Anterior cingulate cortex (tissue), 58 donors: ENCODE results near the gene MOK.

Source experiments
- DNase-seq, 58 donors: peaks; one replicate each; lab custom pipeline; 2025; lab: John Stamatoyannopoulos, UW

Gene MOK

DNA sequence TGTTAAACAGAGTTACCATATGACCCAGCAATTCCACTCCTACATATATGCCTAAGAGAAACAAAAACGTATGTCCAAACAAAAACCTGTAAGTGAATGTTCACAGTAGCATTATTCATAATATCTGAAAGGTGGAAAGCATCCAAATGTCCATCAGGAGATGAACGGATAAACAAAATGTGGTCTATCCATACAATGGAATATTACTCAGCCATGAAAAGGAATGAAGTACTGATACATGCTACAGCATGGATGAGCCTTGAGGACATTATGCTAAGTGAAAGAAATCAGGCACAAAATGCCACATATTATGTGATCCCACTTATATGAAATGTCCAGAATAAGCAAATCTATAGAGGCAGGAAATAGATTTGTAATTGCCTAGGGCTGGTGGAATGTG is 16.8 kb downstream of the MOK start:
- DNase-seq, result no peak

DNA sequence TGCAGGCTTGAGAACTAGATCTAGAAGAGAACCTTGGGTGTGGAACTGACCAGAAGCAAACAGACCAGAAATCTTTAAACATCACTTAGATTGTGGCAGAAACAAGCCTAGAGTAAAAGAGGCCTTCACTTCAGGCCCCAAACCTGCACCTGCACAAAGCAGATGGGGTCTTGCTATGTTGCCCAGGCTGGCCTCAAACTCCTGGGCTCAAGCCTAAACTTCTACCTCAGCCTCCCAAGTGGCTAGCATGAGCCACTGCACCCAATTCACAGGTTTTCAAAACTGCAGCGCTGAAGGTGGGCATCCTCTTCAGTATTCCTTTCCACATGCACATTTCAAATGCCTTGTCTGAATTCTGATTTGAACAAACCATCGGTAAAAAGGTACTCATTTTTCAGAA is 19.9 kb downstream of the MOK start:
- no peak for DNase-seq

- DNase-seq, result no peak
Observed at GRCh38 chr14:102283631-102284129, 21.3 kb downstream of the MOK start.

GRCh38 chr14:102282751-102283465 is 22.1 kb downstream of the MOK start:
- no peak for DNase-seq

DNA sequence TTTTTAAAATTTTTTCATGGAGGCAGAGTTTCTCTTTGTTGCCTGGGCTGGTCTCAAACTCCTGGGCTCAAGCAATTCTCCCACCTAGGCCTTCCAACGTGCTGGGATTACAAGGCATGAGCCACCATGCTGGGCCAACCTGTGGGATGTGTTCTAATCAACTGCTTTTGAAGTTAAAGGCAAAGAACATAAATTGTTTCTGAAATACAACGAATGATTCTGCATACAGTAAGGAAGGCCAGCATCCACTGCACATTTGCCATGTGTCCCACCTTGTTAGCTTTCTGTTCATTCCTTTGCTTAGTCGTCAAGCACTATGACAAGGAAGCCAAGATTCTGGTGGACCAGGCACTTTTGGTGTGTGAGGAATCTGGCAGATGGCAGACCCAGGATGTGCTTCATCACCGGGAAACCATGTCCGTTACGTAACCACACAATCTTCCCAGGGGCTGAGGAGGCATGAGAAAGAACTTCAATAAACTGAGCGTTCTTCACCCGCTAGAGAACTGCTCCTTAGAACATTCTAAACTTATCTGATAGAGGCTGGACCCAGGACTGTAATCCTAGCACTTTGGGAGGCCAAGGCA is 24.5 kb downstream of the MOK start:
- no peak for DNase-seq

- DNase-seq, result no peak
Observed at GRCh38 chr14:102279688-102280348, 25.1 kb downstream of the MOK start.

GRCh38 chr14:102279282-102279681 is 25.7 kb downstream of the MOK start:
- DNase-seq, result no peak

DNA sequence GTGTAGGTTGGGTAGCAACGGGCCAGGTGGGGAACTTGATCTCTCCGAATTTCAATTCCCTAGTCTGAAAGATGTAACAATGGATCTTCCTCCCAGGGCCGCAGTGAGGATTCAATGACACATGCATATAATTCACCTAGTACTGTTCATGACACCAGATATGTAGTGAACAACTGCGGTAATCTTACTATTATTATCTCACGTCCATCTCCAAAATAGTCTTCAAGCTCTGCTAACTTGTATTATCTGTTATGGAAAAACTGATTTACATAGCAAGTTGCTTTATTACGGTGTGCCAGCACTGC is 26.4 kb downstream of the MOK start:
- DNase-seq, result no peak

DNA sequence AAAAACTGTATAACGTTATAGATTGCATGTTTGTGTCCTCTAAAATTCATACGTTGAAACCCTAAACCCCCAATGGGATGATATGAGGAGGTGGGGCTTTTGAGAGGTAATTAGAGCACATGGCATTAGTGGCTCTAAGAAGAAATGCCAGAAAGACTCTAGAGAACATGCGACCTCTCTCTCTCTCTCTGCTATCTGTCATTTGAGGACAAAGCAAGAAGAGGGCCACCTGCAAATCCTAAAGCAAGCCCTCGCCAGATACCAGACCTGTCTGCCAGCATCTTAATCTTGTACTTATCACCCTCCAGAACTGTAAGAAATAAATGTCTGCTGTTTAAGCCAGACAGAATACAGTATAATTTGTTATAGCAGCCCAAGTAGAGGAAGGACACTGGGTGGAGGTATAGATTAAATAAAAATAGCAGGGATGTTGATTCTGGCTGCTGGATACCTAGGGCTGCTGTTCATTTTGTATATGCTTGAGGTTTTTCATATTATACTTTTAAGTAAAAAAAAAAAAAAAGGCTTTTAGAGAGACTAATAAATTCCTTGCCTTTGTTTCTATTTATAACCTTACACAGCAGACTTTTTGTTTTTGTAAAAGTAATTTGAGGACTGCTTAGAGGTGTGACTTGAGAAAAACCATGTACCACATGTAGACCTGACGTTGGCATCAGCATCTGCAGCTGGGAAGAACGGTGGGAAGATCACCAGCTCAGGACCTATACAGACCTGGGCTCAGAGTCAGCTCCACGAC is 26.9 kb downstream of the MOK start:
- no peak for DNase-seq

DNA sequence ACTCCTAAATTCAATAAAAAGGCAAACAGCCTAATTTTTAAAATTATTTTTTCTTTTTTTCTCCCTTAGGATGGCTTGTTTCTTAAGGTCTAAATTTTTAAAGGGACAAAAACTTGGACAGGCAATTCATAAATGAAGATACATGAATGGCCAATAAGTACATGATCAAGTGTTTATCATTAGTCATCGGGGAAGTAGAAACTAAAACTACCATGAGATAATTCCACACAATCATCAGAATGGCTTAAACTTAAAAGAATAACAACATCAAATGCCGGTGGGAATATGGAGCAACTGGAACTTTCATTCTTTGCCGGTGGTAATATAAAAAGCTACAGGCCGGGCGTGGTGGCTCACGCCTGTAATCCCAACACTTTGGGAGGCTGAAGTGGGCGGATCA is 29.1 kb downstream of the MOK start:
- DNase-seq, result no peak

GRCh38 chr14:102272392-102272791 is 32.6 kb downstream of the MOK start:
- no peak for DNase-seq

- peak in 1 of 58 donors; percentile 10 for DNase-seq
Observed at GRCh38 chr14:102264775-102265174, 40.2 kb downstream of the MOK start.

DNA sequence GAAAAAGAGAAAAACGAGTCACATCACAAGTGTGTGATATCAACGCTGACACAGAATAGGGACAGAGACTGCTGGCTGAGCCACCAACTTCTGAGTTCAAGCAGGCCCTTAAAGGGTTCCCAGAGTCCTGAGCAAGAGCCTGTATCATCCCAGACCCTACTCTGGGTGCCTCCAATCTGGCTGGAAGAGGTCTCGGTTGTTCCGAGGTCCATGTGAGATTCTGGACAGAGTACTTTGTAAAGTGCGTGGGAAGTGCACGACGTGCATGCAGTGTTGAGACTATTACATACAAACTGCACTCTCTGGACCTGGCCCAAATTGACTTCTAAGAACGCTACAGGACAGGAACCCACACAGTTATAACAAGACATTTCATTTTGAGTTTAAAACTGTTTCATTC is 40.6 kb downstream of the MOK start:
- no peak for DNase-seq

GRCh38 chr14:102262929-102263462 is 42.0 kb downstream of the MOK start:
- no peak for DNase-seq

- DNase-seq, result no peak
Observed at GRCh38 chr14:102258136-102258535, 46.8 kb downstream of the MOK start.

DNA sequence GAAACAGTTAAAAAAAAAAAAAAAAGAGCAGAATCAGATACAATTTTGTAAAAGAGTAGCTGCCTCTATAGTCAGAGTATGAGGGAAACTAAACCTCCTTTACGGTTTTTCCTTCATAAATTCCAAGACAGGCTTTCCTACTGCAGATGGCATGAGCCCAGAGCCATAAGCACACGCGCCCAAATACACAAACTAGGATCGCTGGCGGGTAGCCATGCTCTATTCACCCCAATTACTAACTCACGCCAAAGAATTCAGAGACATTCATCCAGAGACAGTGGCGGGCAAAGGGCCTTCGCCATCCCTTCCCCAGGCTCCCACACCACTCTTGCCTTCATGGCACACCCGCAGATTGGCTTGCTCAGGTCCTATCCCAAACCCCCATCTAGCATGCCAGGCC is 48.2 kb downstream of the MOK start:
- DNase-seq, result peak in 1 of 58 donors; percentile 15

- no peak for DNase-seq
Observed at GRCh38 chr14:102255401-102256190, 49.4 kb downstream of the MOK start.

DNA sequence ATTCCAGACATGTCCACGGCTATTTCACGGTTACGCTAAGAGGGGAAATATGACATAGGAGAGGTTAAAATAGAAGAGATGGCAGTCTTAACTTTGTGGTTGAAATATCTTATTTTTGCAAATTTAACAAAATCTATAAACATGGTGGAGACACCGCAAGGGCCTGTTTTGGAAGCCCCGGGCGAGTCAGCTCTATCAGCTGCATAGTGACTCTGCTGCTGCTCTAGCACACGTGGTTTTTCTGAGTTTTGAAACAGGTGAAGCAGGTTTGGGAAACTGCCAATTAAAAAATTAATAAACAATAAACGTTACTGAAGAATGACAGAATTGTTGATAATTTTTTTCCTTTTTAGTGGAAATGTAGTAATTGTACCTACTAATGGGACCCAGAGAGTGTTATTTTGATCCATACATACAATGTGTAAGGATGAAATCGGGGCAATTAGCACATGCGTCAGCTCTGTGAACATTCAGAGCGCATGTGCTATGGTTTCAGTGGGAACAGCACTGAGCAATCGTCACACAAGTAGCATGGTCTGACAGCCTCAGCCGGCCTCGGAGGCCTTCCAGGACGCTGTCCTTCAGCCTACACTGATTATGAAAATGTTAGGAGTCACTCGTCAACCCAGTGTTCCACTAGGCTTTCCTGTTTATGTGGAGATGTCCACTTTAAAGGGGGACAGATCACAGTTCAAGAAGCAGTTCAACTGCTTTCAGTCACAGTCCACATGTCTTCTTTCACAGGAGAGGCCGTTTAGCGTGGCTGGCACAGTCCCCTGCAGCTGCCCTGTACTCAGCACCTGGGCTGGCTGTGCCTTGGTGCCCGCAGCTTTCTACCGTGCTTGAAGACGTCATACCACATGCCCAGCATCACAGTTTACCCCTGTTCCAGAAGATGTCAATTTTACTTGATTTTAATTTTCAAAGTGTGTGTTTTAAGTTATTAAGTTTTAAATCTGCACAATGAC is 51.8 kb downstream of the MOK start:
- DNase-seq, result no peak

DNA sequence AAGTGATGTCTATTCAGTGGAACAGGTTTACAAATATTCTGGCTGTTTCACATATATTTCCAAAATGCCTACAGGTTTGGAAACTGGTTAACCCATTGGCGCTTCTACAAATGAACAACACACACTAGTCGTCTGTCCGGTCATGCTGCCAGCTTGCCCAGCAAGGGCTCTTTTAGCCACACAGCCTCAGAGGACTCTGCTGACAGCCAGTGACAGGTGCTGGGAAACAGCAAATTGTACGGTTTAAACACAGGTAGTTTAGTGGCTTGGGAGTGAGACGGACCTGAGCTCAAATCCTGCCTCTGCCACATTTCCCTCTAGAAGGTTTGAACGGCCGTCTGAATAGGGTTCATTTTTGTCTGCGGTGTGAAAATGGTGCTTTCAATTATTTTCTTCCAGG is 53.8 kb downstream of the MOK start:
- DNase-seq, result no peak
